ENCODE data around the gene UHRF2. TPM values are rescaled to one million over a fixed set of nuclear protein-coding genes. Genes with fewer than 3 reads are reported as not detected.

The UHRF2 gene
- total RNA-seq, 1 experiment from 2014 or later = 40.6 TPM

DNA sequence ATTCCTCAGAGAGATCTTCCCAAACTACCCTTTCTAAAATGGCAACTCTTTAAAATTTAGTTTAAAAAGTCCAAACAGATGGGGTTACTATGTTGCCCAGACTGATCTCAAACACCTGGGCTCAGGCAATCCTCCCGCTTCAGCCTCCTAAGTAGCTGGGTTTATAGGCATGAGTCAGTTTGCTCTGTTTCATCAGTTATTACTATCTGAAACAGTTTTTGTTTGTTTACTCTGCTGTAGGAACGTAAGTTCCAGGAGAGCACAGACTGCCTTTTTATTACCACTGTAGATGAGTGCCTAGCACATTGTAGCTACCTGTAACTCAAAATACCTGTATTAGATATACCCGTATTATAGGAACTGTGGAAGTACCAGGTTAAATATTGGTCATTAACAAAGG lies 89.4 kb downstream of the UHRF2 start (continued):
- TF ChIP-seq SIN3A (IDR thresholded peaks at IDR 0.05; ENCODE audit: low read depth) (no peak), YY1 (IDR thresholded peaks at IDR 0.05; ENCODE audit: extremely low read depth, insufficient replicate concordance, low read depth, low read length) (no peak), JUND (IDR thresholded peaks at IDR 0.05) (no peak), ELF1 (IDR thresholded peaks at IDR 0.05; ENCODE audit: borderline replicate concordance, low read depth) (no peak)
- TF ChIP-seq, protein P1, sequence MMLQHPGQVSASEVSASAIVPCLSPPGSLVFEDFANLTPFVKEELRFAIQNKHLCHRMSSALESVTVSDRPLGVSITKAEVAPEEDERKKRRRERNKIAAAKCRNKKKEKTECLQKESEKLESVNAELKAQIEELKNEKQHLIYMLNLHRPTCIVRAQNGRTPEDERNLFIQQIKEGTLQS (IDR thresholded peaks at IDR 0.05) = no peak
- TF ChIP-seq, protein P2, sequence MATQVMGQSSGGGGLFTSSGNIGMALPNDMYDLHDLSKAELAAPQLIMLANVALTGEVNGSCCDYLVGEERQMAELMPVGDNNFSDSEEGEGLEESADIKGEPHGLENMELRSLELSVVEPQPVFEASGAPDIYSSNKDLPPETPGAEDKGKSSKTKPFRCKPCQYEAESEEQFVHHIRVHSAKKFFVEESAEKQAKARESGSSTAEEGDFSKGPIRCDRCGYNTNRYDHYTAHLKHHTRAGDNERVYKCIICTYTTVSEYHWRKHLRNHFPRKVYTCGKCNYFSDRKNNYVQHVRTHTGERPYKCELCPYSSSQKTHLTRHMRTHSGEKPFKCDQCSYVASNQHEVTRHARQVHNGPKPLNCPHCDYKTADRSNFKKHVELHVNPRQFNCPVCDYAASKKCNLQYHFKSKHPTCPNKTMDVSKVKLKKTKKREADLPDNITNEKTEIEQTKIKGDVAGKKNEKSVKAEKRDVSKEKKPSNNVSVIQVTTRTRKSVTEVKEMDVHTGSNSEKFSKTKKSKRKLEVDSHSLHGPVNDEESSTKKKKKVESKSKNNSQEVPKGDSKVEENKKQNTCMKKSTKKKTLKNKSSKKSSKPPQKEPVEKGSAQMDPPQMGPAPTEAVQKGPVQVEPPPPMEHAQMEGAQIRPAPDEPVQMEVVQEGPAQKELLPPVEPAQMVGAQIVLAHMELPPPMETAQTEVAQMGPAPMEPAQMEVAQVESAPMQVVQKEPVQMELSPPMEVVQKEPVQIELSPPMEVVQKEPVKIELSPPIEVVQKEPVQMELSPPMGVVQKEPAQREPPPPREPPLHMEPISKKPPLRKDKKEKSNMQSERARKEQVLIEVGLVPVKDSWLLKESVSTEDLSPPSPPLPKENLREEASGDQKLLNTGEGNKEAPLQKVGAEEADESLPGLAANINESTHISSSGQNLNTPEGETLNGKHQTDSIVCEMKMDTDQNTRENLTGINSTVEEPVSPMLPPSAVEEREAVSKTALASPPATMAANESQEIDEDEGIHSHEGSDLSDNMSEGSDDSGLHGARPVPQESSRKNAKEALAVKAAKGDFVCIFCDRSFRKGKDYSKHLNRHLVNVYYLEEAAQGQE (IDR thresholded peaks at IDR 0.05; ENCODE audit: low read depth) = no peak

DNA sequence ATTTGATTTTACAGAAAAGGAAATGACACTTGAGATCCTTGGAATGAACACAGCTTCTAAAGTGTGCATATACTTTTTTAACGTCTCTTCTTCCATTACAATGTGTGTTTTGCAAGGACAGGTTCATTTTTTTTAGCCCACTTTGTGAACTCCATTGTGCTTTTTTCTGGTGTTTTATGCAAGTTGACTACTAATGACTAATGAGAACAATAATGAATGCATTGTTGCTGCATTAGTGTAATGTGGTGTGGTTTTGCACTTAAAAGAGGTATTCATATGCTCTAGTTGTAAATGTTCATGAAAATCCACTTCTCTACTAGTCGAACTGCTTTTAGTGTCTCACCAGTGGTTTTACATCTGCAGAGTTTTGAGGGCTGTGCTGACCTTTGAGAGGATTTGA lies 93.6 kb downstream of the UHRF2 start:
- no TSS peak for BruUV-seq (replicated peaks)
- Histone ChIP-seq H3K27ac (ENCODE audit: low read depth, low read length) (no peak overlapping the region), H3K4me2 (ENCODE audit: low read length) (no peak overlapping the region), H4K20me1 (ENCODE audit: insufficient read depth) (no peaks in the 10 kb centered on the region), H2AFZ (ENCODE audit: low read depth, low read length, poor library complexity, severe bottlenecking) (no peak overlapping the region), H3K9me3 (ENCODE audit: control insufficient read depth in 1 of 2, insufficient read depth in 1 of 2, low read depth in 1 of 2, low read length in 2 of 2) (no peaks in the 10 kb centered on the region), H3K4me3 (replicated peaks in 1 of 2; ENCODE audit: low read depth in 1 of 2, low read length in 2 of 2) (no peak overlapping the region), H3K36me3 (ENCODE audit: control insufficient read depth in 1 of 2, insufficient read depth in 2 of 2, low read length in 2 of 2) (peaks cover 11 to 12% of the 10 kb centered on the region in 2 experiments; a peak in 3 of 4 replicates), H3K79me2 (ENCODE audit: insufficient read depth, low read length) (no peaks in the 10 kb centered on the region), H3K4me1 (ENCODE audit: control insufficient read depth in 1 of 2, insufficient read depth in 2 of 2, low read length in 2 of 2) (no peaks in the 10 kb centered on the region), H3K27me3 (ENCODE audit: insufficient read depth, low read length) (no peaks in the 10 kb centered on the region), H3K9me2 (ENCODE audit: insufficient read depth) (no peaks in the 10 kb centered on the region), H3K9ac (ENCODE audit: low read length) (no peak overlapping the region)
- intact Hi-C loops (cut with micrococcal nuclease) = no loop called here
- CTCF ChIA-PET = no interaction called here
- no peak for ATAC-seq
- POLR2A ChIA-PET = no interaction called here
- no peak for DNase-seq (ENCODE audit: low read depth, low spot score)
- RAD21 ChIA-PET (ENCODE audit: low non-redundant PET in 1 of 2, low total read pairs in 2 of 2, uncharacterized antibody in 2 of 2, unreplicated experiment in 2 of 2) = no interaction called here
- no peak for TF ChIP-seq POLR2A (IDR thresholded peaks at IDR 0.05; ENCODE audit: borderline replicate concordance, extremely low read depth, insufficient read depth, insufficient read length)
- no peak for TF ChIP-seq SIN3A (IDR thresholded peaks at IDR 0.05; ENCODE audit: low read depth)
- TF ChIP-seq CEBPB (IDR thresholded peaks at IDR 0.05; ENCODE audit: low read depth) = no peak
